Measurements from ENCODE around the gene TMEM237. TPM values are rescaled to one million over a fixed set of nuclear protein-coding genes. Genes with fewer than 3 reads are reported as not detected.

The TMEM237 gene
- 13.6 and 46.9 TPM in 2 replicates for total RNA-seq

GRCh38 chr2:201643216-201643890 lies at the start of gene TMEM237:
TSS of gene TMEM237 (minus strand) at chr2:201643503. CDS start at chr2:201643400, 103 bp downstream.

Other genes with a start within 250 kb of the TMEM237 start
- 28.3 and 47.5 TPM in 2 replicates for gene TRAK2, start 192.0 kb downstream of the TMEM237 start, total RNA-seq
- 15.9 and 21.1 TPM in 2 replicates for gene STRADB, start 191.8 kb downstream of the TMEM237 start, total RNA-seq
- 4.2 and 4.7 TPM in 2 replicates for gene MPP4, start 55.1 kb upstream of the TMEM237 start, total RNA-seq
- gene ALS2, start 137.4 kb upstream of the TMEM237 start, total RNA-seq = 19.3 and 47.9 TPM in 2 replicates
- not detected in 2 replicates for gene CDK15, start 163.0 kb upstream of the TMEM237 start, total RNA-seq

Measured in bladder microvascular endothelial cell (primary cell).